GM12874 (cell line): Measurements from ENCODE around the gene GPR183.

Experiments used
- CTCF ChIP-seq: IDR thresholded peaks from 2 replicates; pipeline ENCODE4 v1.5.1; 2011; ENCODE audit warnings: low read depth, mild to moderate bottlenecking, control low read depth, low read length, moderate library complexity; ENCODE audit not compliant: insufficient read depth

Gene GPR183

GRCh38 chr13:99280166-99280565, 27.0 kb downstream of the GPR183 start:
- no peak for TF ChIP-seq CTCF

- no peak for TF ChIP-seq CTCF
These were observed 27.6 kb downstream of the GPR183 start for GRCh38 chr13:99279637-99280036.

GRCh38 chr13:99278843-99279242, 28.4 kb downstream of the GPR183 start:
- no peak for TF ChIP-seq CTCF

GRCh38 chr13:99278200-99278599, 29.0 kb downstream of the GPR183 start:
- TF ChIP-seq CTCF, result no peak

GRCh38 chr13:99277629-99278028, 29.6 kb downstream of the GPR183 start:
- no peak for TF ChIP-seq CTCF

GRCh38 chr13:99276706-99277105, 30.5 kb downstream of the GPR183 start:
- TF ChIP-seq CTCF, result no peak

- no peak for TF ChIP-seq CTCF
These were observed 32.1 kb downstream of the GPR183 start for GRCh38 chr13:99275093-99275469.

- no peak for TF ChIP-seq CTCF
These were observed 34.1 kb downstream of the GPR183 start for GRCh38 chr13:99273128-99273527.
